GM23248 (cell line): Measurements from ENCODE around the gene TOR1AIP2. TPM values are rescaled to one million over a fixed set of nuclear protein-coding genes. Genes with fewer than 3 reads are reported as not detected.
"Not testable (repeated sequence)": the region's sequence is repeated elsewhere in the genome, so short reads cannot be mapped to it uniquely, and the experiment has no call there.

Experiments
- DNase-seq: peaks from one replicate; pipeline ENCODE4 v3.0.0-alpha.2; 2015
- H2AFZ ChIP-seq: fragments of 200-600 bp; sonication (generic); 2 replicates; pipeline ENCODE4 v1.6.1; 2016; ENCODE audit warnings: antibody characterized with exemption
- H3F3A ChIP-seq: fragments of 200-600 bp; sonication (generic); 2 replicates; pipeline ENCODE4 v1.6.1; 2016; ENCODE audit warnings: mild to moderate bottlenecking, antibody characterized with exemption, mixed run types; ENCODE audit not compliant: insufficient read depth
- H3K27ac ChIP-seq: fragments of 200-600 bp; sonication (generic); 2 replicates; pipeline ENCODE4 v1.5.1; 2016; ENCODE audit warnings: mild to moderate bottlenecking
- H3K27me3 ChIP-seq: fragments of 200-600 bp; sonication (generic); replicated peaks from 2 replicates; pipeline ENCODE4 v1.6.1; 2016; ENCODE audit warnings: mild to moderate bottlenecking; ENCODE audit not compliant: insufficient read depth
- H3K36me3 ChIP-seq: fragments of 200-600 bp; sonication (generic); 2 replicates; pipeline ENCODE4 v1.6.1; 2016; ENCODE audit warnings: low read depth, mild to moderate bottlenecking
- H3K4me1 ChIP-seq: fragments of 200-600 bp; sonication (generic); 2 replicates; pipeline ENCODE4 v1.6.1; 2016; ENCODE audit warnings: mild to moderate bottlenecking; ENCODE audit not compliant: insufficient read depth
- H3K4me2 ChIP-seq: fragments of 200-600 bp; sonication (generic); one replicate; pipeline ENCODE4 v1.6.1; 2016; ENCODE audit warnings: mild to moderate bottlenecking; ENCODE audit not compliant: unreplicated experiment
- H3K4me3 ChIP-seq: fragments of 200-600 bp; sonication (generic); 2 replicates; pipeline ENCODE4 v1.5.1; 2016; ENCODE audit warnings: mild to moderate bottlenecking
- H3K79me2 ChIP-seq: fragments of 200-600 bp; sonication (generic); 2 replicates; pipeline ENCODE4 v1.6.1; 2016; ENCODE audit warnings: mild to moderate bottlenecking; ENCODE audit not compliant: insufficient read depth
- H3K9ac ChIP-seq: fragments of 200-600 bp; sonication (generic); 2 replicates; pipeline ENCODE4 v1.6.1; 2016; ENCODE audit warnings: mild to moderate bottlenecking
- H3K9me2 ChIP-seq: fragments of 200-600 bp; sonication (generic); 2 replicates; pipeline ENCODE4 v1.6.1; 2016; ENCODE audit warnings: mixed run types, mild to moderate bottlenecking, moderate library complexity; ENCODE audit not compliant: insufficient read depth
- H3K9me3 ChIP-seq: fragments of 200-600 bp; sonication (generic); one replicate; pipeline ENCODE4 v1.6.1; 2017; ENCODE audit warnings: low read depth
- H4K20me1 ChIP-seq: fragments of 200-600 bp; sonication (generic); 2 replicates; pipeline ENCODE4 v1.6.0; 2016; ENCODE audit not compliant: insufficient read depth
- EZH2 ChIP-seq: fragments of 200-600 bp; sonication (generic); IDR thresholded peaks from 2 replicates; pipeline ENCODE4 v1.6.1; 2018; ENCODE audit warnings: antibody characterized with exemption, mild to moderate bottlenecking; ENCODE audit not compliant: insufficient read depth, poor library complexity, severe bottlenecking
- EZH2phosphoT487 ChIP-seq: fragments of 200-600 bp; sonication (generic); IDR thresholded peaks from 2 replicates; pipeline ENCODE4 v1.6.1; 2018; ENCODE audit warnings: antibody characterized with exemption, moderate library complexity, mild to moderate bottlenecking, low read depth; ENCODE audit not compliant: insufficient read depth
- WGBS, 2 experiments: methylation state at CpG; one replicate each; pipeline ENCODE4 v1.1.6; 2015 to 2017; ENCODE audit warnings: low lambda C conversion rate in 2 of 2, low coverage in 1 of 2; ENCODE audit errors: missing lambda C conversion rate in 2 of 2; 5-methylcytosine and 5-hydroxymethylcytosine counted together
- in situ Hi-C: fragments of 300-500 bp; cut with MboI; formaldehyde crosslinking; loops from 2 replicates; pipeline ENCODE4 v1.15.0; 2020
- polyA plus RNA-seq: library from polyadenylated mRNA; unstranded; fragments of >200 nt; fragmentation: Nextera tagmentation; extraction: Ambion mirVana; gene quantifications from 2 replicates; pipeline ENCODE4 v1.2.1, GENCODE V29; 2016
- total RNA-seq: library from RNA; depleted of rRNA; stranded (reverse); fragments of >200 nt; shearing (Covaris generic); gene quantifications from 2 replicates; pipeline ENCODE4 v1.2.3, GENCODE V29; 2014

Gene TOR1AIP2
- total and polyA plus RNA-seq, 2 experiments from 2014 or later, result 37.2 to 97.1 TPM

- peaks cover 38% of the 10 kb centered on the region for H3K36me3 ChIP-seq
- in situ Hi-C loops, result no loop called here
- H3K4me2 ChIP-seq, result no peak overlapping the region
- H3K9me3 ChIP-seq, result no peaks in the 10 kb centered on the region
- no peaks in the 10 kb centered on the region for H3K27me3 ChIP-seq
- DNase-seq, result no peak
- 92 to 96% methylated on average over 4 of the region's 4 CpGs for WGBS, 2 experiments
- H3K79me2 ChIP-seq, result peaks cover 30% of the 10 kb centered on the region
- H3F3A ChIP-seq, result no peaks in the 10 kb centered on the region
- H4K20me1 ChIP-seq, result no peaks in the 10 kb centered on the region
- no peak overlapping the region for H2AFZ ChIP-seq
- H3K9me2 ChIP-seq, result no peaks in the 10 kb centered on the region
- no peak overlapping the region for H3K27ac ChIP-seq
- no peak overlapping the region for H3K9ac ChIP-seq
- H3K4me1 ChIP-seq, result no peaks in the 10 kb centered on the region
- no peak overlapping the region for H3K4me3 ChIP-seq
- TF ChIP-seq EZH2phosphoT487, result no peak
- TF ChIP-seq EZH2, result no peak
Observed at GRCh38 chr1:179857009-179857408, 20.6 kb downstream of the TOR1AIP2 start.

GRCh38 chr1:179856296-179856695, 21.3 kb downstream of the TOR1AIP2 start:
- no peaks in the 10 kb centered on the region for H3K9me3 ChIP-seq
- no peaks in the 10 kb centered on the region for H3F3A ChIP-seq
- H3K4me3 ChIP-seq, result no peak overlapping the region
- no peaks in the 10 kb centered on the region for H4K20me1 ChIP-seq
- no peaks in the 10 kb centered on the region for H3K4me1 ChIP-seq
- no peak overlapping the region for H3K27ac ChIP-seq
- no peak overlapping the region for H3K4me2 ChIP-seq
- no peak overlapping the region for H3K9ac ChIP-seq
- in situ Hi-C loops, result no loop called here
- H3K36me3 ChIP-seq, result peaks cover 38% of the 10 kb centered on the region
- TF ChIP-seq EZH2phosphoT487, result no peak
- TF ChIP-seq EZH2, result no peak
- WGBS, 2 experiments, result 93 to 96% methylated on average over 2 of the region's 2 CpGs
- H3K27me3 ChIP-seq, result no peaks in the 10 kb centered on the region
- peaks cover 23% of the 10 kb centered on the region; the same call in 1 of the 2 replicates for H3K79me2 ChIP-seq
- no peak for DNase-seq
- H3K9me2 ChIP-seq, result no peaks in the 10 kb centered on the region
- no peak overlapping the region for H2AFZ ChIP-seq

- H3K4me3 ChIP-seq, H4K20me1 ChIP-seq, H3K4me1 ChIP-seq, H3K27me3 ChIP-seq, in situ Hi-C loops, H3K27ac ChIP-seq, H3K9ac ChIP-seq, H3K9me3 ChIP-seq, H3F3A ChIP-seq, H3K9me2 ChIP-seq, H2AFZ ChIP-seq, DNase-seq, H3K4me2 ChIP-seq: not testable (repeated sequence)
- H3K36me3 ChIP-seq, result peaks cover 43% of the 10 kb centered on the region
- 97 to 99% methylated on average over 4 of the region's 4 CpGs for WGBS, 2 experiments
- H3K79me2 ChIP-seq, result peaks cover 18% of the 10 kb centered on the region; the same call in 1 of the 2 replicates
Observed at GRCh38 chr1:179855831-179856230, 21.8 kb downstream of the TOR1AIP2 start.

DNA sequence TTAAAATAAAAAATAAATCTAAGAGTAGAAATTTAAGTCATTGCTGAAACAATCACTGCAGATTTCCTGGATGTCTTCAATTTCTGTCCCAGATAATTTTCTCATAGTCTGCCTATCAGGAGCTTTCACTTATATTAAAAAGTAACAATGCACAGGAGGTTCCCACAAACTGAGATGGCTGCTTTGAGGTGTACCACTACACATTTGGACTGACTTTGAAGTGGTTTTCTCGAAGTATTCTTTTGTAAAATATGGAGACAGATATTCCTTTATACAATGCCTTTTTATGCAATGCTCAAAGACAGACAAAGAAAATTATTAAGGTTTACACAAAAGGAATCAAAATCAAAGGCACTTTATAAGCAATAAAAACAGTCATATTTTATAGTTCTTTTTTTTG, 24.5 kb downstream of the TOR1AIP2 start:
- in situ Hi-C loops, result no loop called here
- no peaks in the 10 kb centered on the region for H3K9me3 ChIP-seq
- H3K9ac ChIP-seq, result no peak overlapping the region
- WGBS, 2 experiments, result 100% methylated on average over 1 of the region's 1 CpG
- H2AFZ ChIP-seq, result no peak overlapping the region
- H3K9me2 ChIP-seq, result no peaks in the 10 kb centered on the region
- no peak overlapping the region for H3K27ac ChIP-seq
- H3K4me3 ChIP-seq, result no peak overlapping the region
- 0 out of 2 replicates have a peak, but pooled peaks cover 5% of the 10 kb centered on the region for H3K79me2 ChIP-seq
- TF ChIP-seq EZH2phosphoT487, result no peak
- TF ChIP-seq EZH2, result no peak
- no peaks in the 10 kb centered on the region for H3K4me1 ChIP-seq
- no peak for DNase-seq
- H3K4me2 ChIP-seq, result no peak overlapping the region
- H3F3A ChIP-seq, result no peaks in the 10 kb centered on the region
- peaks cover 50% of the 10 kb centered on the region for H3K36me3 ChIP-seq
- no peaks in the 10 kb centered on the region for H3K27me3 ChIP-seq
- H4K20me1 ChIP-seq, result no peaks in the 10 kb centered on the region

- no peaks in the 10 kb centered on the region for H3K4me1 ChIP-seq
- 0 out of 2 replicates have a peak, but pooled peaks cover 6% of the 10 kb centered on the region for H3K79me2 ChIP-seq
- H3K9me2 ChIP-seq, result no peaks in the 10 kb centered on the region
- WGBS, 2 experiments, result 94 to 97% methylated on average over 3 of the region's 3 CpGs
- no peak overlapping the region for H2AFZ ChIP-seq
- in situ Hi-C loops, result no loop called here
- H3K36me3 ChIP-seq, result peaks cover 68% of the 10 kb centered on the region
- no peaks in the 10 kb centered on the region for H3K9me3 ChIP-seq
- no peaks in the 10 kb centered on the region for H4K20me1 ChIP-seq
- no peaks in the 10 kb centered on the region for H3F3A ChIP-seq
- no peak overlapping the region for H3K4me3 ChIP-seq
- TF ChIP-seq EZH2phosphoT487, result no peak
- no peak for TF ChIP-seq EZH2
- no peak overlapping the region for H3K27ac ChIP-seq
- no peak overlapping the region for H3K9ac ChIP-seq
- no peak overlapping the region for H3K4me2 ChIP-seq
- no peaks in the 10 kb centered on the region for H3K27me3 ChIP-seq
- DNase-seq, result no peak
Observed at GRCh38 chr1:179848233-179848632, 29.4 kb downstream of the TOR1AIP2 start.
